ENCODE measurements around the gene CCDC149.
"Not testable (repeated sequence)": the region's sequence is repeated elsewhere in the genome, so short reads cannot be mapped to it uniquely, and the experiment has no call there.

Gene CCDC149

GRCh38 chr4:24915121-24915922 lies 2.5 kb upstream of the CCDC149 start:
- DNase-seq: peak; percentile 17

GRCh38 chr4:24914460-24914859 lies 1.6 kb upstream of the CCDC149 start:
- no peak for DNase-seq

DNA sequence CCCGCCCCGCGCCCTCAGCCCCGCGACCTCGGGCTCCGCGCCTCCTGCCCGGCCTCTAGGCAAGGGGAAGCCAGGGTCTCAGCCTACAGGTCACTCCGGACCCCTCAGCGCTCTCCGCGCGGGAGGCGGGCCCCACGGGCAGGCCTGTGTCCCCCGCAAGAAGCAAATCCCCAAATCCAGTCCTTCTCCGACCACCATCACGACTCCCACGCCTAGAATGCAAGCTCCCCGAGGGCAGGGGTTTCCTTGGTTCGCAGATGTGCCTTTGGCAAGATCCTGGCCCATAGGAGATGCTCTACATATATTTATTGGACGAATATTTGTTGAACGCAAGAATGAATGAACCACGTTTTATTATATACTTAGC lies 260 bp upstream of the CCDC149 start:
- no peak for DNase-seq

GRCh38 chr4:24910499-24910898 lies 2.3 kb downstream of the CCDC149 start:
- DNase-seq: peak; percentile 65

DNA sequence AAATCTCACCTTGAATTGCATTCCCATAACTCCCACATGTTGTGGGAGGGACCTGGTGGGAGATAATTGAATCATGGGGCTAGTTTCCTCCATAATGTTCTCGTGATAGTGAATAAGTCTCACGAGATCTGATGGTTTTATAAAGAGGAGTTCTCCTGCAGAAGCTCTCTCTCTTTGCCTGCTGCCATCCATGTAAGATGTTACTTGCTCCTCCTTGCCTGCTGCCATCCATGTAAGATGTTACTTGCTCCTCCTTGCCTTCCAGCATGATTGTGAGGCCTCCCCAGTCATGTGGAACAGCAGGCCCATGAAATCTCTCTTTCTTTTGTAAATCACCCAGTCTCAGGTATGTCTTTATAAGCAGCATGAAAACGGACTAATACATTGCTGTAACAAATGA lies 3.2 kb downstream of the CCDC149 start:
- not testable (repeated sequence) for DNase-seq

DNA sequence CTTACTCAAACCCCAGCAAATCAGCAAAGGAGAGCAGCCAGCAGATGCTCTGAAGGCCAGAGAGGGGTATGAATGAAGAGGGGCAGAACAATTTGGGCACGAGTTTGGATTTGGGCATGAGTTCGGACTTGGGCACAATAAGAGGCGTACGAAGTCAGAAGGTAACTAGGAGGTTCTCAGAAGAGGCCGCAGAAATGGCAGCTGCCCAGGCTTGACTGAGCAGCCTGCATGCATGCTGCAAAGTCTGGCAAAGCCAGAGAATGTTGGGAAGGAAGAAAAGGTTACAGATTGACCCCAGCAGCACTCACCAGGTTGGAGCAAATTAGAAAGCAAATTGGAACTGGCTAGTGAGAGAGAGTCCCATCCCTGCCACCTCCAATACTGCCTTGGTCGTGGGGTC lies 15.2 kb downstream of the CCDC149 start:
- DNase-seq: no peak

GRCh38 chr4:24896977-24897376 lies 15.9 kb downstream of the CCDC149 start:
- no peak for DNase-seq

DNA sequence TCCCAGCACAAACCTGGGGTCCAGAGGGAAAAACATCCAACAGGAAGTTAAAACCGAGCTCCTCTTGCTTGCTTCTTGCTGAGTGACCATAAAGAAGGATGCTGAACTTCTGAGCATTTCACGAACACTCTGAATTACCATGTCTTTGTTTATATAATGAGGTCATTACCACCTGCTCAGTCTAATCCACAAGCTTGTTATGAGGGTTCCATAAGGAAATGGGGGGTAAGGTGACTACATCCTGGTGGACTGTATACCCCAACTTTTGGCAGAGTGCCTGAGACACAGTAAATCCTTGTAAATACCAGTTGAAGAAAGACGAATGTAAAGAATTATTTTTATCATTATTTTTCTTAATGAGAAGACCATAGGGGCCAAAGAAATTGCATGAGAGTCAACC lies 16.8 kb downstream of the CCDC149 start:
- no peak for DNase-seq

DNA sequence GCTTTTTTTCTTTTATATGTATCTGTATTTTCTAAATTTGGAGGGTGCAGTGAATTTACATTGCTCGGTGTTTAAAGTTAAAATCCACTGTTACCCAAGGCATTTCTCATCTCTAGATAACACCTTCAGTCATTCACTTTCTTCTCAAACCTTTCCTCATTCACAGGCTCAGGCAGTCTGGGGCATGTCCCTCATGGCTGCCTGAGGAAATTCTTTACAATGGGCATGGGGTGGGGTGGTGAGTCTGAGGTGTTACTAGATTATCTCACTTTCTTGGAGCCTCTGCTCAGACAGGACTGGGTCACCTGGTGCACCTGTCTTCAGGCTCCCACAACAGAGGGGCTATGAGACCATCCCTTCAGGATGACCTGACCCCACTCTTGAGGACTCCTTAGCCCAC lies 17.4 kb downstream of the CCDC149 start:
- no peak for DNase-seq

DNA sequence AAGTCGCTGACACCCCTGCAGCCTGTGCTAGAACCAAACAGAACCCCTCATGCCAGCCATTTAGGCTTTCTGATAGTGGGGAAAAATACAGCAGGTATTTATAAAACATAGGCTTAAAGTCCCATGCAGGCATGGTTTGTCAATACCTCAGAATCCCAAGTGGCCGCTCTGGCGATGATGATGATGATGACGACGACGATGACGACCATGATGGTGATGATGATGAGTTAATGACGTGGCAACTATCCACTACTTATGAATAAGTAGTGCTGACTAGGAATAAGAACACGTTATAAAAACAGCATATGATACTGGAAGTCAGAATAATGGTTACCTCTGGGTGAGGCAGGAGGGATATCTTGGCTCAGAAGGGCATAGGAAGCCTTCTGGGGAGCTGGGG lies 18.0 kb downstream of the CCDC149 start:
- DNase-seq: no peak

GRCh38 chr4:24894243-24894642 lies 18.6 kb downstream of the CCDC149 start:
- no peak for DNase-seq

GRCh38 chr4:24892778-24893177 lies 20.1 kb downstream of the CCDC149 start:
- peak; percentile 11 for DNase-seq

GRCh38 chr4:24892278-24892677 lies 20.6 kb downstream of the CCDC149 start:
- DNase-seq: no peak

- no peak for DNase-seq
Measured at GRCh38 chr4:24890561-24891126, 22.2 kb downstream of the CCDC149 start.

- peak; percentile 49 for DNase-seq
Measured at GRCh38 chr4:24889991-24890390, 22.9 kb downstream of the CCDC149 start.

- no peak for DNase-seq
Measured at GRCh38 chr4:24888475-24889344, 24.1 kb downstream of the CCDC149 start.

DNA sequence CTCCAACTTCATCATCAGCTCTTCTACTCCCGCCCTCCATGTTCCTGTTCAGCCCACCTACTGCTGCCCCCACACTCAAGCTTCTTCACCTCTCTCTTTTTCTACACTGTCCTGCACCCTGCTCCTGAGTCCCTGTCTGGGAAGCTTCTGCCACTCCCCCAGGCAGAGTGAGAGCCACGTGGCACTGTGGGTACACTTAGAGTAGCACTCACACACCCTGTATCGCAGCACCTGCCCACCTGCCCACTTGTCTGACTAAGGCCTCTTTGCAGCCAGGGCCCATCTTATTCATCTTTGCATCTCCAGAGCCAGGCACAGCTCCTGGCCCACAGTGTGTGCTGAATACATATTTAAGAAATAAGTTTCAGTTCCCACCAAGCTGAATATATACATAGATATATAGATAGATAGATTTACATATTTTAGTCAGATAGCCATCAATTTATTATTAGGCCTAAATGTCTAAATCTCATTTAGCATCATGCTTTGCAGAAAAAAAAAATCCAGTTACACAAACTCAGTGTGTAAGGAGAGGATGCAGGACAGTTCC lies 24.9 kb downstream of the CCDC149 start:
- DNase-seq: no peak

DNA sequence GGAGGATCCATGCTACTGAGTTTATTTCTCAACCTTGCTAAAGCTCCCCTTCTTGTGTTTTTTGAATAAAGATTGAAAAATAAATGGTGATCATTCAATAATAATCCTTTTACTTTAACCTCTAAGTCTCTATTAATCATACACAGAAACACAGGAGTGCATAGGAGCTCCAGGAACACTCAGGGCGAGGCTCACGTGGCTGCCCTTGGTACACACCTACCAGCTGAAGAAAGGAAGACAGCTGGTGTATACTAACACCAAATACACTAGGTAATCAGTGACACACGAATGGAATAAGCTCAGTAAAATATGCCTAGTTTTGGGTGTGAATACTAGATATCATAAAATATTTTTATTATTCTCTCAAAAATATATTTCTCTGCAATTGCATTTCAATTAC lies 26.2 kb downstream of the CCDC149 start:
- no peak for DNase-seq

DNA sequence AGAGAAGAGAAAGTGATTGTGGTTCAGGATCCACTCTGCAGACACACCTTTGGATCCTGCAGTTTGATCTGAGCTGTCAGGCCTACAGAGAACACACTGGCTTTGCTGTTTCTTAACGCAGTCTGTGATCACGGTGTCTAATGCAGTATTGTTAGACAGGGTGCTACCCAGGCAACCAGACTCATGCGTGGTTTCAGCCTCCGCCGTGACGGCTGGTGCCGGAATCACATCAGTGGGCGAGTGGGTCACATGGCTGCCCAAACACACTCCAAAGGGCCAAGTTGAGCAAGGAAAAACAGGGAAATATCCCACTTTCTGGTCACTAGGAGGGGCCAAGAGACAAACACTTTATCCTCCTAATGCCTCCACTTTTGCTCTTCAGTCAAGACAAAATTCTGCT lies 27.5 kb downstream of the CCDC149 start:
- DNase-seq: no peak

GRCh38 chr4:24884902-24885301 lies 27.9 kb downstream of the CCDC149 start:
- no peak for DNase-seq

- DNase-seq: no peak
Measured at GRCh38 chr4:24881508-24882196, 31.2 kb downstream of the CCDC149 start.

DNA sequence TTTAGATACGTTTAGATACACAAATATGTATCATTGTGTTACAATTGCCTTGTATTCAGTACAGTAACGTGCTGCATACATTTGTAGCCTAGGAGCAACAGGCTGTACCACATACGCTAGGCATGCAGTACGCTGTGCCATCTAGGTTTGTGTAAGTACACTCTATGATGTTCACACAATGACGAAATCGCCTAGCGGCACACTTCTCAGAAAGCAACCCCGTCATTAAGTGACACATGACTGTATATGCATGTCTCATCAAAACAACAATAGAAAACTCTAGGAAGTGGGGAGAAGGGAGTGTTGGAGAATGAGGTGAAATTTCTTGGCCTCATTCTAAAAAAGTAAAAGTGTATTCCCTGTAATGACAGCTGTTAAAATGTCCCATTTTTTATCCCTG lies 32.7 kb downstream of the CCDC149 start:
- DNase-seq: no peak

GRCh38 chr4:24878636-24879016 lies 34.2 kb downstream of the CCDC149 start:
- DNase-seq: no peak
